NCI-H1436 treated with DMSO at 0.1 percent for 48 hours (cell line): ENCODE data around the gene TXNDC15.

Experiments
- DNase-seq: peaks from one replicate; lab custom pipeline; 2025; lab: John Stamatoyannopoulos, UW

Gene TXNDC15

DNA sequence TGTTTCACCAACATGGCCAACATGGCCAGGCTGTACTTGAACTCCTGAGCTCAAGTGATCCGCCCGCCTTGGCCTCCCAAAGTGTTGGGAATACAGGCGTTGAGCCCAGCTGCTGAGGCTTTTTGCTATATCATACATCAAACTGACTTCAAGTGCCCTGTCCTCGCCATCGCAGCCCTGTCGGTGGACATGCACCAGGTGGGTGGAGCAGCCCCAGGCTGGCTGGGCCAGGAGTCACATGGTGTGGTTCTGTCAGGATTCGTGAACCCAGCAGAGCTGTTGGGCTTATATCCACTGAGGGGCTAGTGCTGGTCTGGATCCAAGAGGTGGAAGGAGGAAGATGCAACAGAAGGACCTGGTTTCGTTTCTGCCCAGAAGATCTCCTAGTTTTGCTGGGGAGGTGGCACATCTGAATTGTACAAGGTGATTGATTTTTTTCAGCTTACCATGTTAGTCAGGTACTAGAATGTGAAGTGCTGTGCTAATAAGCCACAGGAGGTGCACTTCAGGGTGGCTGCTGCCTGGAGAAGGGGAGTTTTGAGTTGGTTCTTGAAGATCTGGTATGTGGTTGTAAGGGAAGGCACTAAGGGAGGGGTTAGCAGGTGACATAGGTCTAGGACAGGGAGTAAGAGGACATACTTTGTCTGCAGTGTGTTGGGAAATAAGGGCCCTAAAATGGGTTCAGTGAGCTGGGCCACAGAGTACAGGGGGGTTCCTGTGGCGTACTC, 46.8 kb downstream of the TXNDC15 start:
- no peak for DNase-seq

DNA sequence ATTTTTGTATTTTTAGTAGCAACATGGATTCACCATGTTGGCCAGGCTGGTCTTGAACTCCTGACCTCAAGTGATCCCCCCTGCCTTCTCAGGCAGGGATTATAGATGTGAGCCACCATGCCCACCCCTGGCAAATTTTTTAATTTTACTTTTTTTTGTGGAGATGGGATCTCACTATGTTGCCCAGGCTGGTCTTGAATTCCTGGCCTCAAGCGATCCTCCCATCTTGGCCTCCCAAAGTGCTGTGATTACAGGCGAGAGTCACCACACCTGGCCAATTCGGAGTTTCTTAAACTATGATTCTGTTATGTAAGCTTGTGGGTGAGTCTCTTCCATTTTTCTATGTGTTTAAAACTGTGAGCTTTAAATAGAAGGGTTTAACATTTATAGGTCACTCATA, 58.3 kb downstream of the TXNDC15 start:
- DNase-seq = no peak

DNA sequence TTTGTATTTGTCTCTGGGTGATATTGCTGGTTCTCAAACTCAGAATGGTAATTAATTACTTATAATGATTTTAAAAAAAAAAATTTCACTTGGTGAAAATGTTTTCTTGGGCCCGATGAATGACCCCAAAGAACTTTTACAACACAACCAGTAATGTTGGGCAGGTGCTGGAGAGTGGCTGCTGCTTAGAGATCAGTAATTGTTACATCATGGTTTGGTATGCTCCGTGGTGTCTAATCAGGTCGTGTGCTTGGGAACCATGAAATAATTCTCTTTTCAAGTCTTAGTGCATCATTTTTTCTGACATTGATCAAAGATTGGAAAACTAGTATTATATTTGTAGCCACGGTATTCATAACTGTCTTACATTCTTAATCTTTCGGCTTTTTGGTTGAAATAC, 60.0 kb downstream of the TXNDC15 start:
- no peak for DNase-seq

DNA sequence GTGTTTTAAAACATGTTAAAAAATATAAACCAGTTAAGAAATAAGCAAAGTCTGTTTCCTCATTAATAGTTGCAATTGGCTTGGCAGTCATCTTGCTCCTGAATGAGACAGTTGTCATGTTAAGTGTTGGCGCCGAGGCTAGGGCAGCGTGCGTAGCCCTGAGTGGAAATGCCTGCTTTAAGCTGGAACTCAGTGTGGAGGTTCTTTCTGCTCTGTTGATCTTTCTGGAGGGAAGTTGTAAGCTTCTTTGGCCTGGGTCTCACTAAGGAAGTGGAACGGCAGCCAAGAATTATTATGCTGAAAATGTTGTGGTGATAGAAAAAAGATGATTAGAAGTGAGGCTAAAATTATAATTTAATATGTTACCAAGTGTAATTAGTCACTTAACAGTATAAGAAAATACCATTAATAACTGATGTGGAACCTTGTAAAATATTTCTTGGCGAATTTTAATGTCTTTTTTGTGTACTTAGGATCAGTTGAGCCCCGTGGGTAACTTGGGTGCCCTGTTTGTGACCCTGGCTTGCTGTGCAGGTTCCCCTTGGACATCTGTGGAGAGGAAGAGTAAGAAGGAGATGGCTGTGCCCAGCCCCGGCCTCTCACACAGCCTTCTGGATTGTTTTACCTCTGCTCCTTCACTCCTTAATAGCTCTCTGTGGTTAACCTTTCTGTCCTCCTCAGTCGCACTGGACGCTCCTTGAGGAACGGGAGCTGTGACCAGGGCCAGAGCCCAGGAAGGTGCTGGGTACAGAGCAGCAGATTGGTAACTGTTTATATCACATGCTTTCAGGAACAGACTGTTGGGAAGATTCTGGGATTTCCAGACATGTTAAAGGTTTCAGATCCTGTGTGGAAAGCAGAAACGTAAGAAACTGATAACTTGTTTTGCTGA, 61.8 kb downstream of the TXNDC15 start:
- no peak for DNase-seq

DNA sequence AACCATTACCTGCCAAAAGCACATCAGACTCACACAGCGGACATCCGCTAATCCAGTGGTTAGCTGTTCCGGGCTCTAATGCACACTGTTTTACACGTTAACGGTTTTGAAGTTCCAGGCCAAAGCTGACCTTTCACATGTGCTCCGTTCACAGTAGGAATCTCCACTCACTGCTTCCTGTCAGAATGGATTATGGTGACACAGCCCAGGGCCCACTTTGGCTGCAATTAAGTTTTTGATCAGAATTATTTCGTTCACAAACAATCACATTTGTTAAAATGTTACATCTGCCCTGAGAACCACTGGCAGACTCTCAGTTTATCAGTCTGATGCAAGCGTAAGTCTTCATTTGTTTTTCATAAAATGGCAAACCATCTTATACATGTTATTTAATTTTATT, 63.4 kb downstream of the TXNDC15 start:
- DNase-seq = no peak

DNA sequence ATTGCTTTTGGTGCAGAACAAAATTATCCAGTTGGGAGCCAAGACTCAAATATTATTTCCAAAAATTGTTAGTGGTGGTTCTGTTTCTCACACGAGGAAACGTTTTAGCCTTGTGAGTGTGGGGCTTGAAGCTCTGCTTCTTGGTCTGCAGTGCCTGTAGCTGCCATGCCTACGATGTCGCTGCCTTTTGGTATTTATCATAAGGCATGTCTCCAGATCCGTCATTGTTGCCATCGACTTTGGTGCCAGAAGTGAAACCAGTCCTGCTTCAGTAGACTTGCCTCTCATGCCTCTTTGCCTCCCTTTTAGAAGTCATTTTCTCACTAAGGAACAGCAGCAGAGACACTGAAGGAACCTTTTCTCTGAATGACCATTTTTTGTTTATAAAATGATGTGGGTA, 63.9 kb downstream of the TXNDC15 start:
- no peak for DNase-seq

DNA sequence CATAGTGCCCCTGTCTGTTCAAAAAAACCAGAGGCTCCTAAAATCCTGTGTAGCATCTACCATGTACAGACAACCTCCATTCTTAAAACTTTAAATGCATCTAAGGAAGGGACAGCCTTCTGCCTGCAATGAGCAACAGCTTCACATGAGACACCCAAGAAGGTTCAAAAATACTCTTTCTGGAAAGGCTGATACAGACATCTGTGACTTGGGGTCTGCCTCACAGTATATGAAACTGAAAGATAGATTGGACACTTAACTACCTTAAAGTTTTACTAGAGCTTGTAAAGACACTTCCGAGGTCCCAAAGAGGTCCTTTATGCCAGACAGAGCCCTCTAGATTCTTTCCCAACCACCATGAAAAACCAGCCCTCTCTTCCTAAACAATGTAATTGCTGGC, 65.3 kb downstream of the TXNDC15 start:
- no peak for DNase-seq

DNA sequence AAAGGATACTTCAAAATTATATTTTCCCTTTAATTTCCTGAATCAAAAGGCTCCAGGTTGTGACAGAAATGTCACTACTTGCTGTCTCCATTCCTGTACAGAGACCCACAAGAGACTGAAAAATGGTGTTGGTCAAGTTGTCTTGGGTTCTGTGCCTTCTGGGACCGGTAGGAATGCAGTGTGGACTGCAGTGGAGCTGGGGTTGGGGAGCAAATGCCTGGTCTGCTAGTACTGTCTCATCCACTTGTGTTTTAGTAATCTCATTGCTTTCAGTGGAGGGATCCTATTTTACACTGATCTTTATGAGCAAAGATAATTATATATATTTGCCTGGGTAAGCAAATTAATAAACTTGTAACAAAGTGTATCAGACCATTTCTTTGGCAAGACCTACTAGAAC, 69.4 kb downstream of the TXNDC15 start:
- no peak for DNase-seq

DNA sequence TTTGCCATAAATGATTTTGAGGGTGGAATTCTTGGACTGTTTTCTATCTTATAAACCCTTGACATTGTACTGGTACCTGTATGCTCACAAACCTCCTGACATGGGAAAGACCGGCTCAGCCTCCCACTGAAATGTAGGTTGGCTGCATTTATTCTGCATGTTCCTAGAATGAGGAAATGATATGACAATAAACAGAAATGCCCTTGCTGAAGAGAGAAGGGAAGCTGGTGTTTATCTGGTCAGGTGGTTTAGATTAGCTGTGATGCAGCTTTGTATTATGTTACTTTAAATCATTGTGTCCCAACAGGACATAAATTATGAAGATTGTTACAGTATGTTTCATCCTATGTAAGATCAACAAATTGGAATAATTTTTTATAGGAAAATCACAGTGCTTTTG, 70.5 kb downstream of the TXNDC15 start:
- no peak for DNase-seq

DNA sequence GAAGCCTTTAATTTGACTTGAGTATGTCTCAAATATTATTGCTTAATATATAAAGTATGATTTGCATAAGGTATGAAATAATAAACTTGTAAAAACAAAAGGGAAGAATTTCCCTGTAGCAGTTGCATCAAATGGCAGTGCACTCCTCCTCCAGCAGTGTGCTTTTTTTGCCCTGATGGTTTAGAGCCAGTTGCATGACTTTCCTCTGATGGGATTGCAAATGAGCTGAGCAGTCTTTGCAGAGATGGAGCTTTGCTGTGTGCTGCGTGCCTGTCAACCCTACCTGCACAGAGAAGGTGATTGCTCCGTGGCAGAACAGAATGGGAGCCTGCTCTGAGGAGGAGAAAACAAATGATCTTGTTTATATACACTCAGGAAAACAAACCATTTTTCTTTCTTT, 70.9 kb downstream of the TXNDC15 start:
- no peak for DNase-seq

DNA sequence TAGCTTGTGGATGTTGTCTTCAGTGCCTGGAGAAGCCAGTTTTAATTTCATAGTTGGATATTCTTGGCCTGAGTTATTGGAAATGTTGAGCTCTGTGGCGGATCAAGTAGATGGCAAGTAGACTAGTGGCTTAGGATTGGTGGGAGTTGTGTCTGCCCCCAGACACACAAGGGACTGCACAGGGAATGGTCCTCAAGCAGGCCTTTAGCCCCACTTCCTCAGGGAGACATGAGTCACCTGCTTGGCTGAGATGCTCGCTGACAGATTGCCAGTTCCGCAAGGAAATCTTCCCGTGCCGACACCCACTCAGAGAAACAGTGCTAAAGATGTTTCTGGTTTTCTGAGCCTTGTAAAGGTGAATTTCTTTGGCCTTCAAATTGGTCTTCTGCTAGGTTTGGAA, 74.7 kb downstream of the TXNDC15 start:
- DNase-seq = no peak

DNA sequence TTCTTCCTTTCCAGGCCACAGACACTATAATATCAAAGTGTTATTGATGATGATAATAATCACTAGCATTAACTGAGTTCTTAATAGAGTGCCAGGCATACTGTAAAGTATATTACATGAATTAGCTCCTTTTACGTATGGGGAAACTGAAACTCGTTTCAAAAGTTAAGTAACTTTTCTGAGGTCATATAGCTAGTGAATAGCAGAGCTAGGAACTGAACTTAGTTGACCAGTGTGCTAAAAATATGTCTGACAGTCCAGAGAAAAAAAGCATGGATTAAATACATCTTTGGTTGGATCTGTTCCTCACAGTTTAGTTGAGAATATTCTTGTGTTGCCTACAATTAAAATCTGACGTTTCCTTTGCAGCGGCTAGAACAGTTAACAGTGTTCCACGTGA, 75.1 kb downstream of the TXNDC15 start:
- no peak for DNase-seq
